Heart left ventricle (tissue), 16 donors: Measurements from ENCODE around the gene NEFH. TPM values are rescaled to one million over a fixed set of nuclear protein-coding genes. Genes with fewer than 3 reads are reported as not detected.

Source experiments
- ATAC-seq, 4 donors: fragments of 200-7000 bp; cut with Tn5 transposase; one replicate each; pipeline ENCODE4 v1.9.1; 2020 to 2022; ENCODE audit warnings: moderate library complexity in 4 of 4, mild to moderate bottlenecking in 3 of 4, moderate number of reproducible peaks in 1 of 4
- DNase-seq, 5 donors: peaks; one replicate each; pipeline ENCODE4 v3.0.0-alpha.2; 2020
- H3K27ac ChIP-seq, 12 donors: fragments of 200-600 bp; sonication (generic) in 4 of 12; one replicate each; pipeline versions ENCODE4 v1.5.0 to v1.8.0; 2016 to 2022; ENCODE audit warnings: mild to moderate bottlenecking in 2 of 12
- H3K27me3 ChIP-seq, 9 donors: fragments of 200-600 bp; sonication (generic) in 2 of 9; one replicate each; pipeline versions ENCODE4 v1.5.1 to v1.8.0; 2016 to 2022; ENCODE audit warnings: mild to moderate bottlenecking in 3 of 9
- H3K36me3 ChIP-seq, 9 donors: fragments of 200-600 bp; sonication (generic) in 2 of 9; one replicate each; pipeline versions ENCODE4 v1.5.0 to v1.8.0; 2018 to 2022; ENCODE audit warnings: mild to moderate bottlenecking in 2 of 9
- H3K4me1 ChIP-seq, 12 donors: fragments of 200-600 bp; sonication (generic) in 4 of 12; one replicate each; pipeline versions ENCODE4 v1.5.0 to v1.8.0; 2016 to 2022; ENCODE audit warnings: mild to moderate bottlenecking in 3 of 12
- H3K4me3 ChIP-seq, 12 donors: fragments of 200-600 bp; sonication (generic) in 4 of 12; one replicate each; pipeline versions ENCODE4 v1.5.0 to v1.8.0; 2017 to 2022; ENCODE audit warnings: mild to moderate bottlenecking in 9 of 12, moderate library complexity in 4 of 12
- H3K9me3 ChIP-seq, 12 donors: fragments of 200-600 bp; sonication (generic) in 4 of 12; one replicate each; pipeline versions ENCODE4 v1.5.0 to v1.8.0; 2016 to 2022; ENCODE audit warnings: mild to moderate bottlenecking in 1 of 12
- POLR2A ChIP-seq, 2 donors: fragments of 450-650 bp; IDR thresholded peaks; one replicate each; pipeline ENCODE4 v1.6.1; 2017; ENCODE audit warnings: antibody characterized with exemption in 2 of 2, mild to moderate bottlenecking in 2 of 2, moderate library complexity in 2 of 2
- WGBS, 4 donors: extraction: QIAGEN DNeasy Blood & Tissue Kit in 2 of 4; methylation state at CpG; one replicate each; pipeline versions ENCODE4 v1.1.5 to v1.1.7; 2013 to 2018; 5-methylcytosine and 5-hydroxymethylcytosine counted together
- intact Hi-C, 10 donors: fragments of 100-400 bp; cut with DNase I; formaldehyde crosslinking; loops; one replicate each; pipeline versions ENCODE4 v1.11.1 to v1.14.2; 2022
- polyA plus RNA-seq, 2 donors: library from polyadenylated mRNA; stranded (reverse); fragments of 200-250 nt; gene quantifications; one replicate each; pipeline ENCODE4 v1.2.3, GENCODE V29; 2013
- total RNA-seq, 9 donors: library from RNA; depleted of rRNA in 2 of 9; stranded (reverse); fragments of >200 nt in 2 of 9; fragmentation: NEBNext Ultra II Directional in 3 of 9; extraction: Animal tissue kit (Norgen Biotek cat#: 25700) in 3 of 9; gene quantifications; one replicate each; pipeline versions ENCODE4 v1.1.0 to v1.2.4, GENCODE V29; 2016 to 2023
- TF ChIP-seq, protein P1 (sequence below), 12 donors: fragments of 200-600 bp; sonication (generic) in 4 of 12; IDR thresholded peaks; one replicate each; pipeline versions ENCODE4 v1.5.0 to v1.8.0; 2018 to 2022; ENCODE audit warnings: antibody characterized with exemption in 12 of 12, mild to moderate bottlenecking in 5 of 12
- donor health status: ischemic (EF 13 %, LVEDD 7.1; RV severe dilation, severe dysfunction).
- donor health status: healthy with polysubstance abuse.
- donor health status: DM: no; HTN: yes; CAD: no.
- donor health status: DM: no; HTN: no; CAD: no.
- donor health status: ischemic (EF 25% LVEDD 6.9; RV normal size, moderate dysfunction).
- donor health status: ischemic (EF 25% LVEDD 5.7; RV mildly dilated, moderate dysfunction).
- donor health status: healthy.
- donor health status: DM: yes; HTN: yes; CAD: no.
- donor health status: ischemic (EF 35%, LVEDD 5.7; RV mildly dilated, moderate dysfunction).
- donor health status: nonischemic (EF 11% LVEDD 7.7; RV severe dilation, severe dysfunction).
- donor health status: DM: yes; HTN: yes; CAD: no.
- donor health status: PGD.
- donor health status: ischemic (EF 29% LVEDD 5.4; RV normal size, mild dysfunction).
- donor health status: nonischemic (EF 23%, LVEDD 6.1; RV moderate dilation, normal function).

Gene NEFH
- total and polyA plus RNA-seq, 11 donors: 0.07 to 0.51 (median 0.13) TPM; not detected in 1

DNA sequence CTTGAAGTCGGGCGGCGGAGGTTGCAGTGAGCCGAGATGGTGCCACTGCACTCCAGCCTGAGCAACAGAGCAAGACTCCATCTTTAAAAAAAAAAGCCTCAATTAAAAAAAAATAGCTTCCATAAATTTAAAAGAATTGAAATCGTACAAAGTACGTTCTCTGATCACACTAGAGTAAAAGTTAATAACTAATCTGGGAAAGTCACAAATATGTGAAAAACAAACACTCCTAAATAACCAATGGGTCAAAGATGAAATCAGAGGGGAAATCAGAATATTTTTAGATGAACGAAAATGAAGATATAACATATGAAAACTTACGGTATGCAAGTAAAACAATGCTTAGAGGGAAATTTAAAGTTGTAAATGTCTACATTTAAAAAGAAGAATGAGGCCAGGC lies 19.8 kb downstream of the NEFH start:
- no peak overlapping the region for H3K4me3 ChIP-seq
- no peak overlapping the region for H3K27ac ChIP-seq
- intact Hi-C loops: no loop called here
- ATAC-seq: no peak
- 91 to 97% (median 96%) methylated on average over 8 of the region's 8 CpGs for WGBS, 4 donors
- TF ChIP-seq, protein P1, sequence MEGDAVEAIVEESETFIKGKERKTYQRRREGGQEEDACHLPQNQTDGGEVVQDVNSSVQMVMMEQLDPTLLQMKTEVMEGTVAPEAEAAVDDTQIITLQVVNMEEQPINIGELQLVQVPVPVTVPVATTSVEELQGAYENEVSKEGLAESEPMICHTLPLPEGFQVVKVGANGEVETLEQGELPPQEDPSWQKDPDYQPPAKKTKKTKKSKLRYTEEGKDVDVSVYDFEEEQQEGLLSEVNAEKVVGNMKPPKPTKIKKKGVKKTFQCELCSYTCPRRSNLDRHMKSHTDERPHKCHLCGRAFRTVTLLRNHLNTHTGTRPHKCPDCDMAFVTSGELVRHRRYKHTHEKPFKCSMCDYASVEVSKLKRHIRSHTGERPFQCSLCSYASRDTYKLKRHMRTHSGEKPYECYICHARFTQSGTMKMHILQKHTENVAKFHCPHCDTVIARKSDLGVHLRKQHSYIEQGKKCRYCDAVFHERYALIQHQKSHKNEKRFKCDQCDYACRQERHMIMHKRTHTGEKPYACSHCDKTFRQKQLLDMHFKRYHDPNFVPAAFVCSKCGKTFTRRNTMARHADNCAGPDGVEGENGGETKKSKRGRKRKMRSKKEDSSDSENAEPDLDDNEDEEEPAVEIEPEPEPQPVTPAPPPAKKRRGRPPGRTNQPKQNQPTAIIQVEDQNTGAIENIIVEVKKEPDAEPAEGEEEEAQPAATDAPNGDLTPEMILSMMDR (IDR thresholded peaks at IDR 0.05): no peak
- TF ChIP-seq POLR2A (IDR thresholded peaks at IDR 0.05): no peak
- peaks cover 0 to 3% (median 0%) of the 10 kb centered on the region in 12 donors for H3K9me3 ChIP-seq
- H3K4me1 ChIP-seq: peaks cover 0 to 8% (median 0%) of the 10 kb centered on the region in 12 donors
- H3K36me3 ChIP-seq: peaks cover 0 to 5% (median 0%) of the 10 kb centered on the region in 9 donors
- no peak for DNase-seq
- no peaks in the 10 kb centered on the region for H3K27me3 ChIP-seq

GRCh38 chr22:29503811-29504372 lies 23.9 kb downstream of the NEFH start:
- WGBS, 4 donors: 50 to 55% (median 52%) methylated on average over 7 of the region's 7 CpGs
- DNase-seq (peak in 4 of 5 donors; percentile 44 to 75 (median 56)), ATAC-seq (peak in 3 of 4 donors; percentile 32 to 76 (median 61))
- Histone ChIP-seq H3K4me3 (no peak overlapping the region), H3K27me3 (no peaks in the 10 kb centered on the region), H3K27ac (peak overlapping the region in 1 of 12 donors; percentile 47), H3K4me1 (peaks cover 0 to 8% (median 0%) of the 10 kb centered on the region in 12 donors), H3K36me3 (peaks cover 0 to 44% (median 33%) of the 10 kb centered on the region in 9 donors), H3K9me3 (no peaks in the 10 kb centered on the region)
- TF ChIP-seq POLR2A (IDR thresholded peaks at IDR 0.05): no peak
- TF ChIP-seq, protein P1 (IDR thresholded peaks at IDR 0.05): no peak
- intact Hi-C loops: no loop called here

- ATAC-seq: peak in 3 of 4 donors; percentile 42 to 64 (median 60)
- no peak overlapping the region for H3K4me3 ChIP-seq
- H3K9me3 ChIP-seq: no peaks in the 10 kb centered on the region
- TF ChIP-seq POLR2A (IDR thresholded peaks at IDR 0.05): no peak
- TF ChIP-seq, protein P1 (IDR thresholded peaks at IDR 0.05): no peak
- no peak overlapping the region for H3K27ac ChIP-seq
- H3K4me1 ChIP-seq: peaks cover 0 to 4% (median 0%) of the 10 kb centered on the region in 12 donors
- intact Hi-C loops: no loop called here
- no peaks in the 10 kb centered on the region for H3K27me3 ChIP-seq
- no peak for DNase-seq
- peaks cover 0 to 88% (median 77%) of the 10 kb centered on the region in 9 donors for H3K36me3 ChIP-seq
Observed at GRCh38 chr22:29509298-29509697, 29.3 kb downstream of the NEFH start.

DNA sequence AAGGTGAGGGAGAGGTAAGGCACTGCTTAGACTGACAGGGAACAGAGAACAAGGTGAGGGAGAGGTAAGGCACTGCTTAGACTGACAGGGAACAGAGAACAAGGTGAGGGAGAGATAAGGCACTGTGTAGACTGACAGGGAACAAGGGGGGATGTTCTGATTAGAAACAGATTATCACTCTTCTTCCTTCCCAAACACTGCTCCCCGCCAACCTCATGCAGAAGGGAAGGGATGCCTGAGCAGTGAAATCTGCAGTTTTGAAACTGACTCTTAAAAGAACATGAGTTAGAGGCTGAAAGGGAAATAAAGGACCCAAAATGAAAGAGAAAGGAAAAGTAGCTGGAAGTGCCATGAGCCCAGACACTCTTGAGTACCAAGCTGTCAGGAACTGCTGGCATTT lies 29.8 kb downstream of the NEFH start:
- intact Hi-C loops: no loop called here
- DNase-seq (no peak), ATAC-seq (no peak)
- H3K27ac ChIP-seq: no peak overlapping the region
- H3K27me3 ChIP-seq: no peaks in the 10 kb centered on the region
- H3K9me3 ChIP-seq: no peaks in the 10 kb centered on the region
- no peak overlapping the region for H3K4me3 ChIP-seq
- TF ChIP-seq, protein P1 (IDR thresholded peaks at IDR 0.05): no peak
- TF ChIP-seq POLR2A (IDR thresholded peaks at IDR 0.05): no peak
- H3K36me3 ChIP-seq: peaks cover 0 to 91% (median 82%) of the 10 kb centered on the region in 9 donors
- peaks cover 0 to 4% (median 0%) of the 10 kb centered on the region in 12 donors for H3K4me1 ChIP-seq
- 40 to 83% (median 71%) methylated on average over 1 of the region's 1 CpG for WGBS, 4 donors
